GM20000 (cell line): ENCODE results near the gene ABLIM2.

Source experiments
- DNase-seq: peaks from one replicate; pipeline ENCODE4 v3.0.0; 2012; ENCODE audit warnings: low spot score
- CTCF ChIP-seq: IDR thresholded peaks from 2 replicates; pipeline ENCODE4 v1.5.1; 2012; ENCODE audit warnings: mild to moderate bottlenecking, control low read depth; ENCODE audit errors: extremely low read depth, missing control alignments

ABLIM2 gene

GRCh38 chr4:7989654-7990053 lies 169.0 kb downstream of the ABLIM2 start:
- DNase-seq, result no peak
- TF ChIP-seq CTCF, result no peak

DNA sequence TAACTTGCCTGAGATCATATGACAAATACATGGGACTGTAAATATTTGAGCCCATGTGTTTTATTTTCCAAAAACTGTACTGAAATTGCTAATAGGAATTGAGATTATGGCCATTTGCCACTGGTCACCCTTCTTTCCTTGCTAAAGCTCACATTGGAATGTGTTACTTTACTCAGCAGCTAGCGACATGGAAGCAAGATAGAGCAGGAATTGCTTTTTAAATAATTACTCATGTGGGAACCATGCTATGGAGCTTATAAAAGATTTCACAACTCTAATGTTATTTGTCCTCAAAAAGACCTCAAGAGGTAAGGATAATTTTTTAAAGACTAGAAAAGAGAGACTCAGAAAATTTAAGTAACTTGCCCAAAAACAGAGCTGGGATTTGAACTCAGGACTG lies 170.2 kb downstream of the ABLIM2 start:
- TF ChIP-seq CTCF, result no peak
- DNase-seq, result no peak

- peak; percentile 87 for TF ChIP-seq CTCF
Measured at GRCh38 chr4:7987148-7987989, 171.2 kb downstream of the ABLIM2 start.

GRCh38 chr4:7985891-7986441 lies 172.6 kb downstream of the ABLIM2 start:
- no peak for DNase-seq
- TF ChIP-seq CTCF, result no peak

More at GRCh38 chr4:7987148-7987989, 171.2 kb downstream of the ABLIM2 start:
- DNase-seq, result peak; percentile 85

DNA sequence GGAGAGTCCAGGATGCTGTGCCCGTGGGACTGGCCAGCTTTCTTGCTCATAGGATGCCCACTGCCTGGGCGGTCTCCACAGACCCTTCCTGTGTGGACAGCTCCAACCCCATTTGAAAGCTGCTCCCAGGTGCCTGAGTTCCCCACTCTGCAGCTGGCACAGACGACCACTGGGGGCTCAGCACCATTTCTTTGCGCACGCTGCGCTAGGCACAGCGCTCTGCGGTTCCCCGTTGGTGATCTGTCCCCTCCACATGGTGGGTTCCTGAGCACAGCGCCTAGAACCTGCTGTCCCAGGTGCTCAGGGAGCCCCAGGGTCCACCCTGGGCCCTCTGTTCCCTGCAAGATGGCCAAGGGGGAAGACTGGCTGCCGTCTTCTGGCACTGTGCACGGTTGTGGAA lies 173.5 kb downstream of the ABLIM2 start:
- no peak for DNase-seq
- no peak for TF ChIP-seq CTCF

DNA sequence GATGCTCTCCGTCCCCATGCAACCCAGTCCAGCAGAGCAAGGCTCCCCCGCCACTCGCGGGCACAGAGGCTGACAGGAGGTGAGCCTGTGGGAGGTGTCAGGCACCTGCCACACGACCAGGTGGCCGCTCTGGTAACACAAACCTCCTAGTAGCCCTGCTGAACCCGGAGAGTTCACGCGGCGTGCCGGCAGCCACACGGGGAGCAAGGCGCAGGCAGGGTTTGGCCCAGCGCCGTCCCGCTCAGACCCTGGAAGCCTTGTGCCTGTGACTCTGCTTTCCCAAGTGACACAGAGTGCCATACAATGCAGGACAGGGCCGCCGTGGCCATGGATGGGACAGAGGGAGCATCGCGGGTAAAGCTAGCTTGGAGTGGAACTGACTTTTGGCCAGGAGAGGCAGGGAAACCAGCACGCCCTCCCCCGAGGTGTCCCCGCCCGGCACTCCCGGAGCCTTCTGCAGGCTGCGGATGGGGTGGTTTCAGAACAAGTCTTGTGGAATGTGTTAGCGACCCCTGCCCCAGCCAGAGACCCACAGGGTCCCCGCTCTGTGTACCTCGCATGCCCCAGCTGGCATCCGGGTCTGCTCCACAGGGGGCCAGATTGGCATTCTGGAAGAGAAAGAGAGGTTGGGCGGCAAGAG lies 174.2 kb downstream of the ABLIM2 start:
- TF ChIP-seq CTCF, result no peak
- no peak for DNase-seq

DNA sequence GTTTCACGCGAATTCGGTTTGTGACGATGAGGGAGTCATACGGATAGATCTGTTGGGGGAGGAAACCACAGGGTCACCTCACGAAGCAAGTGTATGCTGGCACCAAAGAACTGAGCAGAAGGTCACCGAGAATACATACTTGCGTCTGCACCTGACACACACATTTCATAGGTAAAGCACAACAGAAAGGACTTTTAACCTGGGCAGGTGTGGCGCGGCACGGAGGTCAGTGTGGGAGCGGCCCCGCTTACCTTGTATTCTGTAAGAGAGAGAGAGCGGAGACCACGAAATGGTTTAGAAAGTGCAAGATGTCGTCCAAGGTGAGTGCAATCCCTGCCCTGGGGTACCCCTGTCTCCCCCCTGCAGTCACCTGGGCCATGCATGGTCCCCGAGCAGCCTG lies 175.3 kb downstream of the ABLIM2 start:
- TF ChIP-seq CTCF, result no peak
- no peak for DNase-seq
